Measurements from ENCODE around the gene CD209. TPM values are rescaled to one million over a fixed set of nuclear protein-coding genes. Genes with fewer than 3 reads are reported as not detected.

The CD209 gene
- polyA plus RNA-seq, 3 donors: 1.1 to 2.1 (median 1.8) TPM

DNA sequence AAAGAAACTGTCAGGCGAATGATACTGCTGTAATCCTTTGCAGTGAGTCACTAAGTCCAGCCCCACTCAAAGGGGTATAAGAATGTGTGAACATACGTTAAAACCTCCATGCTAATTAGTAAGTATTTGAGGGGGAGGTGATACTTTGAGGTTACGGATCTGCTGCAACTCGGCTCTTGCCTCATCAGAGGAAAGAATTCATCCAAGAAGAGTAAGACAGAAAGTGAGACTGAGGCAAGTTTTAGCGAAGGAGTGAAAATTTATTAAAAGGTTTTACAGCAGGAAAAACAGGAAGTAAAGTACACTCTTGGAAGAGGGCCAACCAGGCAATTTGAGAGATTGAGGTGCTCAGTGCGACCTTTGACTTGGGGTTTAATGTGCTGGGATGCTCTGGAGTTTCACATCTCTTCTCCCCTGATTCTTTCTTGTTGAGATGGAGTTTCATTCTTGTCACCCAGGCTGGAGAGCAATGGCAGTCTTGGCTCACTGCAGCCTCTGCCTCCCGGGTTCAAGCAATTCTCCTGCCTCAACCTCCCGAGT lies 25.5 kb upstream of the CD209 start:
- Histone ChIP-seq H3K9me3 (replicated peaks in 1 of 2; ENCODE audit: control insufficient read depth in 1 of 2, insufficient read depth in 1 of 2, low read length in 2 of 2) (no peaks in the 10 kb centered on the region), H3K4me3 (replicated peaks in 1 of 3; ENCODE audit: low read depth in 2 of 3, low read length in 3 of 3) (peak overlapping the region in 1 of 3 experiments; percentile 27), H3K9ac (ENCODE audit: insufficient read depth, low read length, poor library complexity, severe bottlenecking) (no peak overlapping the region), H3K79me2 (ENCODE audit: insufficient read depth, low read length) (no peaks in the 10 kb centered on the region), H4K20me1 (ENCODE audit: insufficient read depth, low read length) (no peaks in the 10 kb centered on the region), H2AFZ (ENCODE audit: insufficient read depth, low read depth, low read length, poor library complexity, severe bottlenecking) (no peak overlapping the region), H3K27ac (ENCODE audit: low read depth in 1 of 2, low read length in 2 of 2) (peak overlapping the region in 1 of 2 donors; percentile 54), H3K4me2 (replicated peaks; ENCODE audit: extremely low read depth, low read length, poor library complexity, severe bottlenecking) (peak overlapping the region; percentile 43), H3K27me3 (ENCODE audit: control insufficient read depth in 2 of 2, insufficient read depth in 2 of 2, low read length in 2 of 2) (no peaks in the 10 kb centered on the region), H3K36me3 (replicated peaks in 1 of 2; ENCODE audit: control insufficient read depth in 1 of 2, insufficient read depth in 2 of 2, low read length in 2 of 2) (no peaks in the 10 kb centered on the region), H3K4me1 (ENCODE audit: control insufficient read depth in 1 of 2, insufficient read depth in 2 of 2, low read length in 2 of 2) (peaks cover 31 to 41% of the 10 kb centered on the region in 2 donors)
- H3K27me3 Mint-ChIP-seq (ENCODE audit: low read depth in 3 of 3): peaks cover 0 to 8% (median 5%) of the 10 kb centered on the region in 3 donors
- peak overlapping the region; percentile 58 to 60 for H3K4me3 Mint-ChIP-seq
- H3K4me1 Mint-ChIP-seq: peaks cover 39% of the 10 kb centered on the region
- H3K9me3 Mint-ChIP-seq: no peaks in the 10 kb centered on the region
- no peaks in the 10 kb centered on the region for H3K36me3 Mint-ChIP-seq
- intact Hi-C loops (cut with micrococcal nuclease): no loop called here
- WGBS (ENCODE audit: insufficient coverage): 3% methylated on average over 4 of the region's 8 CpGs
- no peak for TF ChIP-seq CTCF (IDR thresholded peaks at IDR 0.05)
- H3K27ac Mint-ChIP-seq: peak overlapping the region; percentile 6 to 88 (median 81)
- DNase-seq: peak; percentile 73 to 89 (median 84)

GRCh38 chr19:7771072-7771471 lies 23.7 kb upstream of the CD209 start:
- no peak overlapping the region for H3K27ac Mint-ChIP-seq

More at GRCh38 chr19:7771072-7771471, 23.7 kb upstream of the CD209 start:
- Histone ChIP-seq H2AFZ (ENCODE audit: insufficient read depth, low read depth, low read length, poor library complexity, severe bottlenecking) (no peak overlapping the region), H3K9ac (ENCODE audit: insufficient read depth, low read length, poor library complexity, severe bottlenecking) (no peak overlapping the region), H3K4me1 (ENCODE audit: control insufficient read depth in 1 of 2, insufficient read depth in 2 of 2, low read length in 2 of 2) (peaks cover 36 to 46% of the 10 kb centered on the region in 2 donors), H3K4me2 (replicated peaks; ENCODE audit: extremely low read depth, low read length, poor library complexity, severe bottlenecking) (no peak overlapping the region), H3K27ac (ENCODE audit: low read depth in 1 of 2, low read length in 2 of 2) (no peak overlapping the region), H3K9me3 (replicated peaks in 1 of 2; ENCODE audit: control insufficient read depth in 1 of 2, insufficient read depth in 1 of 2, low read length in 2 of 2) (no peaks in the 10 kb centered on the region), H3K36me3 (replicated peaks in 1 of 2; ENCODE audit: control insufficient read depth in 1 of 2, insufficient read depth in 2 of 2, low read length in 2 of 2) (no peaks in the 10 kb centered on the region), H3K27me3 (ENCODE audit: control insufficient read depth in 2 of 2, insufficient read depth in 2 of 2, low read length in 2 of 2) (no peaks in the 10 kb centered on the region), H3K4me3 (replicated peaks in 1 of 3; ENCODE audit: low read depth in 2 of 3, low read length in 3 of 3) (no peak overlapping the region), H4K20me1 (ENCODE audit: insufficient read depth, low read length) (no peaks in the 10 kb centered on the region), H3K79me2 (ENCODE audit: insufficient read depth, low read length) (no peaks in the 10 kb centered on the region)
- Mint-ChIP-seq H3K4me3 (no peak overlapping the region), H3K4me1 (peaks cover 47% of the 10 kb centered on the region), H3K36me3 (no peaks in the 10 kb centered on the region), H3K9me3 (no peaks in the 10 kb centered on the region), H3K27me3 (ENCODE audit: low read depth in 3 of 3) (peaks cover 4 to 6% (median 5%) of the 10 kb centered on the region in 3 donors)
- no peak for DNase-seq
- 83% methylated on average over 7 of the region's 8 CpGs for whole genome bisulfite sequencing (ENCODE audit: insufficient coverage)
- no peak for TF ChIP-seq CTCF (IDR thresholded peaks at IDR 0.05)
- intact Hi-C loops (cut with micrococcal nuclease): no loop called here

Data from CD14-positive monocyte (primary cell).